H9 (cell line): ENCODE data around the gene WDR37. TPM values are rescaled to one million over a fixed set of nuclear protein-coding genes. Genes with fewer than 3 reads are reported as not detected.
A peak's percentile ranks its signal among the peaks of the same experiment; 100 is the strongest.

ENCODE experiments used
- DNase-seq: peaks from one replicate; pipeline ENCODE4 v3.0.0-alpha.2; 2017
- H2AFZ ChIP-seq: one replicate; pipeline ENCODE4 v1.6.1; 2013; ENCODE audit warnings: mild to moderate bottlenecking, low read length, control low read depth, moderate library complexity
- H2AK5ac ChIP-seq: 2 replicates; pipeline ENCODE4 v1.6.1; 2013; ENCODE audit warnings: low read length, control low read depth, mixed read lengths; ENCODE audit not compliant: insufficient read length
- H2BK120ac ChIP-seq: one replicate; pipeline ENCODE4 v1.6.1; 2013; ENCODE audit warnings: low read depth, mild to moderate bottlenecking, low read length, control low read depth, inconsistent platforms; ENCODE audit not compliant: poor library complexity, severe bottlenecking
- H2BK12ac ChIP-seq: 2 replicates; pipeline ENCODE4 v1.6.1; 2013; ENCODE audit warnings: low read length, control low read depth, mixed read lengths, low read depth; ENCODE audit not compliant: insufficient read length
- H2BK15ac ChIP-seq: 2 replicates; pipeline ENCODE4 v1.6.1; 2013; ENCODE audit warnings: low read depth, low read length, control low read depth
- H2BK20ac ChIP-seq: one replicate; pipeline ENCODE4 v1.6.1; 2013; ENCODE audit warnings: low read depth, mild to moderate bottlenecking, low read length, control low read depth, inconsistent platforms; ENCODE audit not compliant: poor library complexity, severe bottlenecking
- H2BK5ac ChIP-seq: 2 replicates; pipeline ENCODE4 v1.6.1; 2013; ENCODE audit warnings: low read length, control low read depth, mixed read lengths; ENCODE audit not compliant: insufficient read length
- H3K14ac ChIP-seq: 2 replicates; pipeline ENCODE4 v1.6.1; 2013; ENCODE audit warnings: low read length, control low read depth; ENCODE audit not compliant: insufficient read depth
- H3K18ac ChIP-seq: 2 replicates; pipeline ENCODE4 v1.6.1; 2013; ENCODE audit warnings: low read depth, mild to moderate bottlenecking, mixed read lengths, low read length, control low read depth; ENCODE audit not compliant: insufficient read length
- H3K23ac ChIP-seq: 2 replicates; pipeline ENCODE4 v1.6.1; 2013; ENCODE audit warnings: low read length, control low read depth, mixed read lengths, low read depth; ENCODE audit not compliant: insufficient read length
- H3K23me2 ChIP-seq: 2 replicates; pipeline ENCODE4 v1.6.1; 2013; ENCODE audit warnings: low read depth, mild to moderate bottlenecking, mixed read lengths, low read length, control low read depth; ENCODE audit not compliant: insufficient read length, poor library complexity, severe bottlenecking
- H3K27ac ChIP-seq: 2 replicates; pipeline ENCODE4 v1.5.1; 2013; ENCODE audit warnings: low read length, control low read depth, mixed read lengths, low read depth; ENCODE audit not compliant: insufficient read length
- H3K27me3 ChIP-seq: 2 replicates; pipeline ENCODE4 v1.6.1; 2013; ENCODE audit warnings: low read length, control low read depth, inconsistent platforms; ENCODE audit not compliant: insufficient read depth
- H3K4ac ChIP-seq: 2 replicates; pipeline ENCODE4 v1.6.1; 2013; ENCODE audit warnings: low read depth, mild to moderate bottlenecking, control low read depth, inconsistent platforms, low read length, moderate library complexity
- H3K4me1 ChIP-seq: 2 replicates; pipeline ENCODE4 v1.6.1; 2013; ENCODE audit warnings: low read length, control low read depth, inconsistent platforms; ENCODE audit not compliant: insufficient read depth
- H3K4me2 ChIP-seq: 2 replicates; pipeline ENCODE4 v1.6.1; 2013; ENCODE audit warnings: low read length, control low read depth, mixed read lengths; ENCODE audit not compliant: insufficient read length, insufficient read depth
- H3K56ac ChIP-seq: 2 replicates; pipeline ENCODE4 v1.6.1; 2013; ENCODE audit warnings: low read depth, mild to moderate bottlenecking, mixed read lengths, low read length, control low read depth; ENCODE audit not compliant: insufficient read length
- H3K79me1 ChIP-seq: 2 replicates; pipeline ENCODE4 v1.6.1; 2013; ENCODE audit warnings: low read depth, mild to moderate bottlenecking, moderate library complexity, low read length, control low read depth, inconsistent platforms; ENCODE audit not compliant: insufficient read depth, poor library complexity, severe bottlenecking
- H3K79me2 ChIP-seq: 2 replicates; pipeline ENCODE4 v1.6.1; 2013; ENCODE audit warnings: low read length, control low read depth, inconsistent platforms; ENCODE audit not compliant: insufficient read depth
- H3K9ac ChIP-seq: 2 replicates; pipeline ENCODE4 v1.6.1; 2013; ENCODE audit warnings: low read length, control low read depth, mixed read lengths; ENCODE audit not compliant: insufficient read length; ENCODE audit errors: extremely low read depth
- H3K9me3 ChIP-seq: one replicate; pipeline ENCODE4 v1.6.1; 2013; ENCODE audit warnings: low read depth, low read length, inconsistent platforms; ENCODE audit not compliant: control insufficient read depth
- H3T11ph ChIP-seq: one replicate; pipeline ENCODE4 v1.6.1; 2013; ENCODE audit warnings: mild to moderate bottlenecking, low read length, control low read depth, inconsistent platforms
- H4K20me1 ChIP-seq: one replicate; pipeline ENCODE4 v1.6.1; 2013; ENCODE audit not compliant: control insufficient read depth, insufficient read length, insufficient read depth
- H4K5ac ChIP-seq: 2 replicates; pipeline ENCODE4 v1.6.1; 2013; ENCODE audit warnings: low read depth, mild to moderate bottlenecking, mixed read lengths, low read length, control low read depth; ENCODE audit not compliant: insufficient read length
- H4K8ac ChIP-seq: replicated peaks from 2 replicates; pipeline ENCODE4 v1.6.1; 2013; ENCODE audit warnings: low read length, control low read depth, mixed read lengths, low read depth; ENCODE audit not compliant: insufficient read length
- H4K91ac ChIP-seq: 2 replicates; pipeline ENCODE4 v1.6.1; 2013; ENCODE audit warnings: low read depth, mild to moderate bottlenecking, moderate library complexity, mixed read lengths, low read length, control low read depth; ENCODE audit not compliant: insufficient read length
- H3K27ac Mint-ChIP-seq, 3 experiments: 2 replicates in 2 of 3; 3 replicates in 1 of 3; pipeline ENCODE4 v1.8.0; 2020 to 2021; ENCODE audit warnings: mixed read lengths in 3 of 3, mild to moderate bottlenecking in 1 of 3, moderate library complexity in 1 of 3
- H3K27me3 Mint-ChIP-seq: 2 replicates; pipeline ENCODE4 v1.8.0; 2021; ENCODE audit warnings: low read depth, mild to moderate bottlenecking, moderate library complexity, mixed read lengths
- H3K36me3 Mint-ChIP-seq, 3 experiments: 2 replicates in 2 of 3; 3 replicates in 1 of 3; pipeline ENCODE4 v1.8.0; 2020 to 2021; ENCODE audit warnings: low read depth in 3 of 3, mixed read lengths in 3 of 3; ENCODE audit not compliant: insufficient read depth in 1 of 3
- H3K4me1 Mint-ChIP-seq, 2 experiments: 2 replicates each; pipeline ENCODE4 v1.8.0; 2020; ENCODE audit warnings: mixed read lengths in 2 of 2
- H3K4me3 Mint-ChIP-seq, 2 experiments: 2 replicates in 1 of 2; 3 replicates in 1 of 2; pipeline ENCODE4 v1.8.0; 2020 to 2021; ENCODE audit warnings: mild to moderate bottlenecking in 2 of 2, mixed read lengths in 2 of 2, moderate library complexity in 1 of 2
- H3K9me3 Mint-ChIP-seq, 2 experiments: 2 replicates in 1 of 2; 3 replicates in 1 of 2; pipeline ENCODE4 v1.8.0; 2020; ENCODE audit warnings: mild to moderate bottlenecking in 2 of 2, mixed read lengths in 2 of 2, moderate library complexity in 1 of 2
- CTCF ChIP-seq: fragments of 200-600 bp; sonication (generic); conservative IDR thresholded peaks from 3 replicates; pipeline ENCODE4 v1.8.0; 2021; ENCODE audit warnings: antibody characterized with exemption, mild to moderate bottlenecking
- WGBS: extraction: QIAGEN DNeasy Blood & Tissue Kit; methylation state at CpG from one replicate; pipeline ENCODE4 v1.1.7; 2013; ENCODE audit warnings: missing lambda C conversion rate, low lambda C conversion rate, mixed read lengths; ENCODE audit not compliant: insufficient read length; ENCODE audit errors: extremely low coverage; 5-methylcytosine and 5-hydroxymethylcytosine counted together
- total RNA-seq: library from RNA; stranded (reverse); gene quantifications from 2 replicates; pipeline ENCODE4 v1.2.1, GENCODE V29; 2021

The WDR37 gene
- total RNA-seq, 1 experiment from 2014 or later, result 13.1 TPM

GRCh38 chr10:1007583-1007982 lies 48.6 kb upstream of the WDR37 start:
- H4K20me1 ChIP-seq, result peaks cover 4% of the 10 kb centered on the region

More at GRCh38 chr10:1007583-1007982, 48.6 kb upstream of the WDR37 start:
- H2BK12ac ChIP-seq, result no peak overlapping the region
- DNase-seq, result no peak
- no peak overlapping the region for H4K8ac ChIP-seq
- no peak overlapping the region for H2BK120ac ChIP-seq
- no peaks in the 10 kb centered on the region for H3K9me3 ChIP-seq
- no peak overlapping the region for H3K23ac ChIP-seq
- no CpG with 5 or more reads among the region's 10 CpGs for WGBS
- H3K23me2 ChIP-seq, result no peaks in the 10 kb centered on the region
- no peaks in the 10 kb centered on the region for H3K79me1 ChIP-seq
- Mint-ChIP-seq H3K4me1 (no peaks in the 10 kb centered on the region), H3K4me3 (no peak overlapping the region), H3K36me3 (peaks cover 77 to 96% (median 94%) of the 10 kb centered on the region in 3 experiments), H3K9me3 (no peaks in the 10 kb centered on the region), H3K27ac (peak overlapping the region in 2 of 3 experiments; percentile 11 to 19; a peak in 3 of 7 replicates), H3K27me3 (no peaks in the 10 kb centered on the region; the same call in 1 of the 2 replicates)
- H2AK5ac ChIP-seq, result no peak overlapping the region
- H3K56ac ChIP-seq, result no peak overlapping the region
- H2AFZ ChIP-seq, result no peak overlapping the region
- H3K79me2 ChIP-seq, result no peaks in the 10 kb centered on the region
- H4K91ac ChIP-seq, result no peak overlapping the region
- no peak overlapping the region for H3K9ac ChIP-seq
- no peak overlapping the region for H3T11ph ChIP-seq
- H2BK15ac ChIP-seq, result no peak overlapping the region
- no peak overlapping the region for H3K4ac ChIP-seq
- no peak overlapping the region for H2BK5ac ChIP-seq
- no peak for TF ChIP-seq CTCF
- no peak overlapping the region for H3K4me2 ChIP-seq
- H3K18ac ChIP-seq, result no peak overlapping the region
- no peak overlapping the region for H3K14ac ChIP-seq
- H4K5ac ChIP-seq, result no peak overlapping the region
- H3K4me1 ChIP-seq, result no peaks in the 10 kb centered on the region
- H3K27me3 ChIP-seq, result no peaks in the 10 kb centered on the region
- no peak overlapping the region for H2BK20ac ChIP-seq
- no peak overlapping the region for H3K27ac ChIP-seq
